Measurements from ENCODE around the gene NLRP11. TPM values are rescaled to one million over a fixed set of nuclear protein-coding genes. Genes with fewer than 3 reads are reported as not detected.

NLRP11 gene
- under 1 TPM in 2 of 4 donors, not detected in 2; 0.07 to 0.10 TPM for polyA plus RNA-seq
- long read RNA-seq, donor 1 = 0 reads
- long read RNA-seq, donor 2 = 0 reads
- long read RNA-seq, donor 3 = 0 reads
- long read RNA-seq, donor 4 = 0 reads
- long read RNA-seq, donor 5 = 0 reads
- long read RNA-seq, donor 6 = 0 reads
- long read RNA-seq, donor 7 = 0 reads
- long read RNA-seq, donor 8 = 0 reads
- long read RNA-seq, donor 9 = 0 reads
- long read RNA-seq, donor 10 = 0 reads

DNA sequence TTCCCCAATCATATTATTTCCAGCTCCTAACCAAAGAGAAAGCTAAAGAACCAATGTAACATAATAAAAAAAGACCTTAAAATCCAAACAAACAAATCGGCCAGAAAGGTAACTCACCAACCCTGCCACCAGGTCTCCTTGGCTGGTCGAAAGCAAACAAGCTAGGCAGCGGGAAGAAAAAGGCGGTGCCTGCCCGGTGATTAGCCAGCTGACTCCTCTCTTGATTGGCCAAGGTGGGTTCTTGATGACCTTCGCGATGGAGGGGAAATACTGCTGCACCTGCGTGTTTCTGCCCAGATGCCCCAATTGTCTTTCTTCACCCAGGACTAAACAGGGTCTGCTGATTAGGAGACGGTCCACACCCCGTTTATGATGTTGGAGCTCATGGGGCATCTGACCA lies at the start of gene NLRP11:
NLRP11 (minus strand) TSS at position 154 of the 400 bp plus-strand sequence. CDS start 13,825 bp downstream, outside the sequence.
- no peak for FAIRE-seq
- H3K27me3 ChIP-seq (ENCODE audit: control insufficient read depth in 3 of 3, insufficient read depth in 3 of 3, low read length in 3 of 3) = no peaks in the 10 kb centered on the region
- no peak within 1 kb of the TSS for H3K27ac ChIP-seq (ENCODE audit: low read depth in 1 of 3, low read length in 2 of 3)
- no peak within 1 kb of the TSS for H3K4me3 ChIP-seq (ENCODE audit: low read depth in 1 of 3, low read length in 3 of 3)
- H3K36me3 ChIP-seq (ENCODE audit: control insufficient read depth in 3 of 3, insufficient read depth in 2 of 3, low read depth in 1 of 3, low read length in 3 of 3) = no peaks in the 10 kb centered on the region
- no peak for DNase-seq
- H3K9me3 ChIP-seq (ENCODE audit: control insufficient read depth in 2 of 2, insufficient read depth in 1 of 2, low read depth in 1 of 2, low read length in 1 of 2) = peaks cover 0 to 7% of the 10 kb centered on the region in 2 donors
- WGBS, 3 donors = 80 to 87% (median 83%) methylated on average over 10 of the region's 10 CpGs
- H3K4me1 ChIP-seq (ENCODE audit: control insufficient read depth in 3 of 3, insufficient read depth in 2 of 3, low read depth in 1 of 3, low read length in 2 of 3) = no peaks in the 10 kb centered on the region

DNA sequence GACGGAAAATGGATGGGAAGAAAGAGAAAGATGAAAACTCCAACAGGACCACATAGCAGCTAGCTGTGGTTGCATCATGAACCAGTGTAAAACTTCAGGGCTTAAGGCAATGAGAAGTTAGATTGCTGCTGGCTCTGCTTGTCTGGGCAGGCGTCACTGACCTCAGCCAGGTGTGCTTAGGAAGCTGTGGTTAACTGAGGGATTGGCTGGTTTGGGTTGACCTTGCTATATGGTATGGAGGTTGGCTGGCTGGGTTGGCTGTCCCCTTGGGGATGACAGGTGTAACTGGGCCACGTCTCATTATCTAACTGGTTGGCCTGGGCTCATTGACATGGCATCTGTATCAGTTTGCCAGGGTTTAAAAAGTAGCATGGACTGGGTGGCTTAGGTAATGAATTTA lies 45.4 kb upstream of the NLRP11 start:
- FAIRE-seq (no peak), DNase-seq (no peak)
- no peaks in the 10 kb centered on the region for H3K27me3 ChIP-seq (ENCODE audit: control insufficient read depth in 3 of 3, insufficient read depth in 3 of 3, low read length in 3 of 3)
- H3K27ac ChIP-seq (ENCODE audit: low read depth in 1 of 3, low read length in 2 of 3) = no peak overlapping the region
- H3K4me1 ChIP-seq (ENCODE audit: control insufficient read depth in 3 of 3, insufficient read depth in 2 of 3, low read depth in 1 of 3, low read length in 2 of 3) = no peaks in the 10 kb centered on the region
- no peaks in the 10 kb centered on the region for H3K36me3 ChIP-seq (ENCODE audit: control insufficient read depth in 3 of 3, insufficient read depth in 2 of 3, low read depth in 1 of 3, low read length in 3 of 3)
- peaks cover 0 to 9% of the 10 kb centered on the region in 2 donors for H3K9me3 ChIP-seq (ENCODE audit: control insufficient read depth in 2 of 2, insufficient read depth in 1 of 2, low read depth in 1 of 2, low read length in 1 of 2)
- no peak overlapping the region for H3K4me3 ChIP-seq (ENCODE audit: low read depth in 1 of 3, low read length in 3 of 3)
- 57 to 63% (median 61%) methylated on average over 3 of the region's 3 CpGs for WGBS, 3 donors

DNA sequence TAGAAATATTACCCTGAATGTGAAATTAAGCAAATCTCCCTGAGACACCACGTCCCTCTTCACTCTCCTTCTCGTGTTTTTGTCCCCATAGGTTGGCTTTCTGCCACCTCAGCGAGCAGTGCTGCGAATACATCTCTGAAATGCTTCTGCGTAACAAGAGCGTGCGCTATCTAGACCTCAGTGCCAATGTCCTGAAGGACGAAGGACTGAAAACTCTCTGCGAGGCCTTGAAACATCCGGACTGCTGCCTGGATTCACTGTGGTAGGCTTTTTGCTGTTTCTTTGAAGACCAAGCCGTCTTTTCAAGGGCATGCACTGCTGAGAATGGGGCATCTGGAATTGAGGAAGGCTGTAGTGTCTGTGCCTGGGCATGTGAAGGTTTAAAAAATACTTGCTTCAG lies 38.9 kb upstream of the NLRP11 start:
- 80 to 88% (median 82%) methylated on average over 11 of the region's 11 CpGs for WGBS, 3 donors
- DNase-seq (no peak), FAIRE-seq (no peak)
- H3K36me3 ChIP-seq (ENCODE audit: control insufficient read depth in 3 of 3, insufficient read depth in 2 of 3, low read depth in 1 of 3, low read length in 3 of 3) = no peaks in the 10 kb centered on the region
- H3K27ac ChIP-seq (ENCODE audit: low read depth in 1 of 3, low read length in 2 of 3) = no peak overlapping the region
- H3K4me1 ChIP-seq (ENCODE audit: control insufficient read depth in 3 of 3, insufficient read depth in 2 of 3, low read depth in 1 of 3, low read length in 2 of 3) = no peaks in the 10 kb centered on the region
- peaks cover 0 to 12% of the 10 kb centered on the region in 2 donors for H3K9me3 ChIP-seq (ENCODE audit: control insufficient read depth in 2 of 2, insufficient read depth in 1 of 2, low read depth in 1 of 2, low read length in 1 of 2)
- no peaks in the 10 kb centered on the region for H3K27me3 ChIP-seq (ENCODE audit: control insufficient read depth in 3 of 3, insufficient read depth in 3 of 3, low read length in 3 of 3)
- H3K4me3 ChIP-seq (ENCODE audit: low read depth in 1 of 3, low read length in 3 of 3) = no peak overlapping the region

DNA sequence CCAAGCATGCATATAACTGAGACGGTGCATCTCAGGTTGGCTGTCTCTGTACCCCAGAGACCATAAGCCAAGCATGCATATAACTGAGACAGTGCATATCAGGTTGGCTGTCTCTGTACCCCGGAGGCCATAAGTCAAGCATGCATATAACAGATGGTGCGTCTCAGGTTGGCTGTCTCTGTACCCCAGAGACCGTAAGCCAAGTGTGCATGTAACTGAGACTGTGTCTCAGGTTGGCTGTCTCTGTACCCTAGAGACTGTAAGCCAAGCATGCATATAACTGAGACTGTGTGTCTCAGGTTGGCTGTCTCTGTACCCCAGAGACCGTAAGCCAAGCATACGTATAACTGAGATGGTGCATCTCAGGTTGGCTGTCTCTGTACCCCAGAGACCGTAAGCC lies 35.3 kb upstream of the NLRP11 start:
- Histone ChIP-seq H3K9me3 (ENCODE audit: control insufficient read depth in 2 of 2, insufficient read depth in 1 of 2, low read depth in 1 of 2, low read length in 1 of 2) (peaks cover 0 to 15% of the 10 kb centered on the region in 2 donors), H3K27me3 (ENCODE audit: control insufficient read depth in 3 of 3, insufficient read depth in 3 of 3, low read length in 3 of 3) (no peaks in the 10 kb centered on the region), H3K4me3 (ENCODE audit: low read depth in 1 of 3, low read length in 3 of 3) (no peak overlapping the region), H3K27ac (ENCODE audit: low read depth in 1 of 3, low read length in 2 of 3) (no peak overlapping the region), H3K36me3 (ENCODE audit: control insufficient read depth in 3 of 3, insufficient read depth in 2 of 3, low read depth in 1 of 3, low read length in 3 of 3) (no peaks in the 10 kb centered on the region), H3K4me1 (ENCODE audit: control insufficient read depth in 3 of 3, insufficient read depth in 2 of 3, low read depth in 1 of 3, low read length in 2 of 3) (no peaks in the 10 kb centered on the region)
- DNase-seq (no peak), FAIRE-seq (no peak)
- 93 to 96% (median 94%) methylated on average over 7 of the region's 7 CpGs for WGBS, 3 donors

DNA sequence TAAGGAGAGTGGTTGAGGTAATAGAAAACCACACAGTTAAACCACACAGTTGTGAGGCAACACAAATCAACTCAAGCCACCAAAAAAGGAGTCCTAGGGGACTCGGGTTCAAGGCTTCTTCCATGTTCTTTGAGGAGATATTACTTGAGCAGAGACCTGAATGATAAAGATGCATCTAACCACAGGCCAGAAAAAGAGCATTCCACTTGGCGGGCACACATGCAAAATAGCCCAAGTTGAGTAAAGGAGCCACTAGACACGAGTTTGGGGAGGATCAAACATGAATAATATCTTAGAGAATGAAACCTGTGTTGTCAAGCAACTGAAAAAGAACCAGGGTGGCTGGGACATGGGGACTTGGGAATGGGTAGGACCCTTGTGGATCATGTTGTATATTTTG lies 34.7 kb upstream of the NLRP11 start:
- 45 to 55% (median 48%) methylated on average over 3 of the region's 3 CpGs for WGBS, 3 donors
- H3K9me3 ChIP-seq (ENCODE audit: control insufficient read depth in 2 of 2, insufficient read depth in 1 of 2, low read depth in 1 of 2, low read length in 1 of 2) = peaks cover 0 to 14% of the 10 kb centered on the region in 2 donors
- H3K4me1 ChIP-seq (ENCODE audit: control insufficient read depth in 3 of 3, insufficient read depth in 2 of 3, low read depth in 1 of 3, low read length in 2 of 3) = no peaks in the 10 kb centered on the region
- no peak overlapping the region for H3K4me3 ChIP-seq (ENCODE audit: low read depth in 1 of 3, low read length in 3 of 3)
- DNase-seq (no peak), FAIRE-seq (no peak)
- H3K27ac ChIP-seq (ENCODE audit: low read depth in 1 of 3, low read length in 2 of 3) = no peak overlapping the region
- no peaks in the 10 kb centered on the region for H3K27me3 ChIP-seq (ENCODE audit: control insufficient read depth in 3 of 3, insufficient read depth in 3 of 3, low read length in 3 of 3)
- H3K36me3 ChIP-seq (ENCODE audit: control insufficient read depth in 3 of 3, insufficient read depth in 2 of 3, low read depth in 1 of 3, low read length in 3 of 3) = no peaks in the 10 kb centered on the region

DNA sequence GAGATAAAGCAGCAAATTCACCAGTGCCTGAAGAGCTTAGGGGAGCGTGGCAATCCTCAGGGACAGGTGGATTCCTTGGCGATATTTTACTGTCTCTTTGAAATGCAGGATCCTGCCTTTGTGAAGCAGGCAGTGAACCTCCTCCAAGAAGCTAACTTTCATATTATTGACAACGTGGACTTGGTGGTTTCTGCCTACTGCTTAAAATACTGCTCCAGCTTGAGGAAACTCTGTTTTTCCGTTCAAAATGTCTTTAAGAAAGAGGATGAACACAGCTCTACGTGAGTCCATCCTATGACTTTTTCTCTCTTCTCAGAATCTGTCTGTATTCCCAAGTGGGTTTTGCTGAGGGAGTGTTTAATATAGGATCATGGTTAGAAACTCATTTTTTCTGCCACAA lies 27.2 kb upstream of the NLRP11 start:
- no peak overlapping the region for H3K27ac ChIP-seq (ENCODE audit: low read depth in 1 of 3, low read length in 2 of 3)
- whole genome bisulfite sequencing, 3 donors = 64 to 65% (median 65%) methylated on average over 5 of the region's 5 CpGs
- FAIRE-seq (no peak), DNase-seq (no peak)
- no peaks in the 10 kb centered on the region for H3K36me3 ChIP-seq (ENCODE audit: control insufficient read depth in 3 of 3, insufficient read depth in 2 of 3, low read depth in 1 of 3, low read length in 3 of 3)
- no peaks in the 10 kb centered on the region for H3K27me3 ChIP-seq (ENCODE audit: control insufficient read depth in 3 of 3, insufficient read depth in 3 of 3, low read length in 3 of 3)
- H3K4me1 ChIP-seq (ENCODE audit: control insufficient read depth in 3 of 3, insufficient read depth in 2 of 3, low read depth in 1 of 3, low read length in 2 of 3) = no peaks in the 10 kb centered on the region
- no peak overlapping the region for H3K4me3 ChIP-seq (ENCODE audit: low read depth in 1 of 3, low read length in 3 of 3)
- peaks cover 0 to 27% of the 10 kb centered on the region in 2 donors for H3K9me3 ChIP-seq (ENCODE audit: control insufficient read depth in 2 of 2, insufficient read depth in 1 of 2, low read depth in 1 of 2, low read length in 1 of 2)

DNA sequence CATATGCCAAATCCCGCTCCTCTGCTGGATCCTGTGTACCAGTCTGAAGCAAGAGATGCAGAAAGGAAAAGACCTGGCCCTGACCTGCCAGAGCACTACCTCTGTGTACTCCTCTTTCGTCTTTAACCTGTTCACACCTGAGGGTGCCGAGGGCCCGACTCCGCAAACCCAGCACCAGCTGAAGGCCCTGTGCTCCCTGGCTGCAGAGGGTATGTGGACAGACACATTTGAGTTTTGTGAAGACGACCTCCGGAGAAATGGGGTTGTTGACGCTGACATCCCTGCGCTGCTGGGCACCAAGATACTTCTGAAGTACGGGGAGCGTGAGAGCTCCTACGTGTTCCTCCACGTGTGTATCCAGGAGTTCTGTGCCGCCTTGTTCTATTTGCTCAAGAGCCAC lies 26.6 kb upstream of the NLRP11 start:
- Histone ChIP-seq H3K9me3 (ENCODE audit: control insufficient read depth in 2 of 2, insufficient read depth in 1 of 2, low read depth in 1 of 2, low read length in 1 of 2) (peaks cover 0 to 28% of the 10 kb centered on the region in 2 donors), H3K27ac (ENCODE audit: low read depth in 1 of 3, low read length in 2 of 3) (no peak overlapping the region), H3K36me3 (ENCODE audit: control insufficient read depth in 3 of 3, insufficient read depth in 2 of 3, low read depth in 1 of 3, low read length in 3 of 3) (no peaks in the 10 kb centered on the region), H3K27me3 (ENCODE audit: control insufficient read depth in 3 of 3, insufficient read depth in 3 of 3, low read length in 3 of 3) (no peaks in the 10 kb centered on the region), H3K4me3 (ENCODE audit: low read depth in 1 of 3, low read length in 3 of 3) (no peak overlapping the region), H3K4me1 (ENCODE audit: control insufficient read depth in 3 of 3, insufficient read depth in 2 of 3, low read depth in 1 of 3, low read length in 2 of 3) (no peaks in the 10 kb centered on the region)
- 90 to 94% (median 93%) methylated on average over 14 of the region's 14 CpGs for WGBS, 3 donors
- DNase-seq (no peak), FAIRE-seq (no peak)

DNA sequence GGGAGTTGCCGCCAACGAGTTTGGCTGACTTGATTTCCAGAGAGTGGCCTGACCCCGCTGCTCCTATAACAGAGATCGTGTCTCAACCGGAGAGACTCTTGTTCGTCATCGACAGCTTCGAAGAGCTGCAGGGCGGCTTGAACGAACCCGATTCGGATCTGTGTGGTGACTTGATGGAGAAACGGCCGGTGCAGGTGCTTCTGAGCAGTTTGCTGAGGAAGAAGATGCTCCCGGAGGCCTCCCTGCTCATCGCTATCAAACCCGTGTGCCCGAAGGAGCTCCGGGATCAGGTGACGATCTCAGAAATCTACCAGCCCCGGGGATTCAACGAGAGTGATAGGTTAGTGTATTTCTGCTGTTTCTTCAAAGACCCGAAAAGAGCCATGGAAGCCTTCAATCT lies 26.2 kb upstream of the NLRP11 start:
- WGBS, 3 donors = 92 to 93% (median 92%) methylated on average over 23 of the region's 23 CpGs
- no peak overlapping the region for H3K4me3 ChIP-seq (ENCODE audit: low read depth in 1 of 3, low read length in 3 of 3)
- FAIRE-seq = no peak

DNA sequence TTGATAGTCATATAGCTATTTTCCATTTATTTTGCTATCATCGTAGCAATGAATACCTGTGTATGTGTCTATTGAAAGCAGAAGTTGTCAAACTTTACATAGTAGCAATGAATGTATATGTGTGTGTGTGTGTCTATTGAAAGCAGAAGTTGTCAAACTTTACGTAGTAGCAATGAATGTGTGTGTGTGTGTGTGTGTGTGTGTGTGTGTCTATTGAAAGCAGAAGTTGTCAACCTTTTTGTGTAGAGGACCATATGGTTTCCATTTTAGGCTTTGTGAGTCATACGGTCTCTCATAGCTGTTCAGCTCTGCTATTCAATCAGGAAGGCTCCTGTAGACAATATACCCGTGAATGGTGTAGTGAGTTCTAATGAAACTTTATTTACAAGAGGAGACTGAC lies 25.4 kb upstream of the NLRP11 start:
- Histone ChIP-seq H3K4me3 (ENCODE audit: low read depth in 1 of 3, low read length in 3 of 3) (no peak overlapping the region), H3K27ac (ENCODE audit: low read depth in 1 of 3, low read length in 2 of 3) (no peak overlapping the region), H3K4me1 (ENCODE audit: control insufficient read depth in 3 of 3, insufficient read depth in 2 of 3, low read depth in 1 of 3, low read length in 2 of 3) (no peaks in the 10 kb centered on the region), H3K9me3 (ENCODE audit: control insufficient read depth in 2 of 2, insufficient read depth in 1 of 2, low read depth in 1 of 2, low read length in 1 of 2) (peaks cover 0 to 28% of the 10 kb centered on the region in 2 donors), H3K27me3 (ENCODE audit: control insufficient read depth in 3 of 3, insufficient read depth in 3 of 3, low read length in 3 of 3) (no peaks in the 10 kb centered on the region), H3K36me3 (ENCODE audit: control insufficient read depth in 3 of 3, insufficient read depth in 2 of 3, low read depth in 1 of 3, low read length in 3 of 3) (no peaks in the 10 kb centered on the region)
- 70 to 77% (median 71%) methylated on average over 4 of the region's 4 CpGs for WGBS, 3 donors
- no peak for FAIRE-seq
- no peak for DNase-seq

More for the DNA sequence above, 26.2 kb upstream of the NLRP11 start:
- no peak overlapping the region for H3K27ac ChIP-seq (ENCODE audit: low read depth in 1 of 3, low read length in 2 of 3)
- no peaks in the 10 kb centered on the region for H3K4me1 ChIP-seq (ENCODE audit: control insufficient read depth in 3 of 3, insufficient read depth in 2 of 3, low read depth in 1 of 3, low read length in 2 of 3)
- H3K36me3 ChIP-seq (ENCODE audit: control insufficient read depth in 3 of 3, insufficient read depth in 2 of 3, low read depth in 1 of 3, low read length in 3 of 3) = no peaks in the 10 kb centered on the region
- H3K9me3 ChIP-seq (ENCODE audit: control insufficient read depth in 2 of 2, insufficient read depth in 1 of 2, low read depth in 1 of 2, low read length in 1 of 2) = peaks cover 0 to 28% of the 10 kb centered on the region in 2 donors
- no peak for DNase-seq
- H3K27me3 ChIP-seq (ENCODE audit: control insufficient read depth in 3 of 3, insufficient read depth in 3 of 3, low read length in 3 of 3) = no peaks in the 10 kb centered on the region

Data from small intestine (tissue), 16 donors.